HG03575 (cell line): Measurements from ENCODE around the gene ANAPC4.

Source experiments
- ATAC-seq: cut with Tn5 transposase; IDR thresholded peaks from one replicate; pipeline ENCODE4 v1.9.1; 2021; ENCODE audit not compliant: unreplicated experiment, insufficient number of reproducible peaks, low FRiP score; ENCODE audit errors: extremely low read depth

ANAPC4 gene

GRCh38 chr4:25424539-25425228 lies 47.6 kb downstream of the ANAPC4 start:
- no peak for ATAC-seq

- ATAC-seq: no peak
Measured at GRCh38 chr4:25425361-25425760, 48.3 kb downstream of the ANAPC4 start.

- ATAC-seq: no peak
Measured at GRCh38 chr4:25427871-25428270, 50.8 kb downstream of the ANAPC4 start.

GRCh38 chr4:25430630-25431029 lies 53.6 kb downstream of the ANAPC4 start:
- no peak for ATAC-seq

GRCh38 chr4:25433966-25434827 lies 57.1 kb downstream of the ANAPC4 start:
- ATAC-seq: no peak

GRCh38 chr4:25437926-25438325 lies 60.9 kb downstream of the ANAPC4 start:
- ATAC-seq: no peak

- ATAC-seq: peak; percentile 67
Measured at GRCh38 chr4:25439918-25440477, 62.9 kb downstream of the ANAPC4 start.

GRCh38 chr4:25440478-25441030 lies 63.5 kb downstream of the ANAPC4 start:
- no peak for ATAC-seq

GRCh38 chr4:25441519-25442117 lies 64.6 kb downstream of the ANAPC4 start:
- ATAC-seq: no peak

GRCh38 chr4:25442863-25443307 lies 65.8 kb downstream of the ANAPC4 start:
- ATAC-seq: no peak

- ATAC-seq: no peak
Measured at GRCh38 chr4:25443851-25444250, 66.8 kb downstream of the ANAPC4 start.

- ATAC-seq: no peak
Measured at GRCh38 chr4:25446611-25447010, 69.5 kb downstream of the ANAPC4 start.

- no peak for ATAC-seq
Measured at GRCh38 chr4:25448379-25449109, 71.5 kb downstream of the ANAPC4 start.

GRCh38 chr4:25449270-25449669 lies 72.2 kb downstream of the ANAPC4 start:
- no peak for ATAC-seq

GRCh38 chr4:25449688-25450087 lies 72.6 kb downstream of the ANAPC4 start:
- ATAC-seq: no peak

GRCh38 chr4:25450491-25450901 lies 73.4 kb downstream of the ANAPC4 start:
- ATAC-seq: no peak

GRCh38 chr4:25451676-25452075 lies 74.6 kb downstream of the ANAPC4 start:
- no peak for ATAC-seq

GRCh38 chr4:25452081-25452480 lies 75.0 kb downstream of the ANAPC4 start:
- no peak for ATAC-seq

GRCh38 chr4:25454476-25454875 lies 77.4 kb downstream of the ANAPC4 start:
- ATAC-seq: no peak
